Right atrium auricular region (tissue), 2 donors: Measurements from ENCODE around the gene CNTN4. TPM values are rescaled to one million over a fixed set of nuclear protein-coding genes. Genes with fewer than 3 reads are reported as not detected.

ENCODE experiments used
- DNase-seq: peaks from one replicate; pipeline ENCODE4 v3.0.0-alpha.2; 2019; ENCODE audit warnings: low spot score
- H3K27ac ChIP-seq, 2 donors: fragments of 200-600 bp; sonication (generic); 1 replicate in 1 of 2; 2 replicates in 1 of 2; pipeline ENCODE4 v1.5.1; 2016 to 2019
- H3K27me3 ChIP-seq, 2 donors: fragments of 200-600 bp; sonication (generic); one replicate each; pipeline versions ENCODE4 v1.5.1 to v1.6.0; 2017 to 2019
- H3K36me3 ChIP-seq: fragments of 200-600 bp; sonication (generic); one replicate; pipeline ENCODE4 v1.5.1; 2016
- H3K4me1 ChIP-seq, 2 donors: fragments of 200-600 bp; sonication (generic); one replicate each; pipeline versions ENCODE4 v1.5.1 to v1.6.0; 2017 to 2019
- H3K4me3 ChIP-seq, 2 donors: fragments of 200-600 bp; sonication (generic); 1 replicate in 1 of 2; 2 replicates in 1 of 2; pipeline ENCODE4 v1.5.1; 2017 to 2019; ENCODE audit warnings: mild to moderate bottlenecking in 1 of 2, moderate library complexity in 1 of 2
- H3K9me3 ChIP-seq, 2 donors: fragments of 200-600 bp; sonication (generic); one replicate each; pipeline ENCODE4 v1.5.1; 2019
- CTCF ChIP-seq, 2 donors: fragments of 200-600 bp; sonication (generic); IDR thresholded peaks; one replicate each; pipeline ENCODE4 v1.5.1; 2019; ENCODE audit warnings: antibody characterized with exemption in 2 of 2
- total RNA-seq, 2 donors: library from RNA; depleted of rRNA; stranded (reverse); fragments of >200 nt; gene quantifications; one replicate each; pipeline ENCODE4 v1.1.0, GENCODE V29; 2016

Gene CNTN4
- total RNA-seq, 2 donors from 2014 or later, result 5.3 to 5.7 TPM

DNA sequence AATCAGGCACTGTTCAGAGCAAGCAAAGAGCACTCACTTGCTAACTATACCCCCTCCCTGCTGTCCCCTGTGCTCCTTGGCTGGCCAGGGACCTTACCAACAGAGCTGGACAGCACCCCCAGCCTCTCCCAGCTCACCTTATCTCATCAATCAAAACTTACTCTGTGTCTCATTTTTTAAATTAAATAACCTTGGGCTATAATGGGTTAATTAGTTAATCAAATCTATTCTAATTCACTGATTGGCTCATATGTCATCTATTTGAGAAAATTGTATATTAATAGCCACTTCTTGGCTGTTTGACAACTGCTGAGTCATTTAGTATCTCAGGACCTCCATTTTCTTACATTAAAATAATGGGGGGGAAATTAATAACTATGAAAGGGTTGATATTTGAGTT lies 988.6 kb downstream of the CNTN4 start:
- Histone ChIP-seq H3K36me3 (no peaks in the 10 kb centered on the region), H3K4me3 (no peak overlapping the region), H3K9me3 (no peaks in the 10 kb centered on the region), H3K4me1 (no peaks in the 10 kb centered on the region), H3K27me3 (no peaks in the 10 kb centered on the region), H3K27ac (no peak overlapping the region)
- no peak for DNase-seq
- no peak for TF ChIP-seq CTCF (IDR thresholded peaks at IDR 0.05)

DNA sequence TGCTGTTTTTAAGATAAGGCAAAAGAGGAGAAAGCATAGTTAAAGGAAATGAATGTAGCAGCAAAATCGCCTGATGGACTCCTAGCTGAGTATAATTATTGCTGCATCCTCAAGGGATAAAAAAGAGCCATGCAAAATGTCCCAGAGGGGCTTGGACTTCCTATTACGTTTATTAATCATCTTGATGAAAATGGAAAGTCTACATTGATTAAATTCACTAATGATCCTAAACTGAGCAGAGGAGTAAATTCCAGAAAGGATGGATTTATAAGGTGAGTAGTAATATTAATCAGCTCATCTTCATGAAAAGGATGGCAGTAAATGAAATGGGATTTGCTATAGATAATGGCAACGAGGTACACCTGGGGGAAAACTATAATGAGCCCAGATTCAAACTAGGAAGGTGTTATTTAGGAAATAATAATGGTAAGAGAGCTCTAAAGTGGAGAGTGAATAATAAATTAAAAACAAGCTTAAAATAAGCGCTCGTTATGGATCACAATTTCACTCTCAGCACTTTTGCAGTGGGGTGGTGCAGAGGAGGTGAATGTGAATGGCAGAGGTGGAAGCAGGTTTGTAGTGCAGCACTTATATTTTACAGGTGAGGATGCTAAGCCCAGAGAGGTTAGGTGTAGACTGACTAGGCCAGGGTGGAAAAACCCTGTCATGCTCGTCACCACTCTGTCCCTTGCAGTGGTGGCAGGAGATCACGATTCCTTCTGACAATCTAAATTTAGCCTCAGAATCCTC lies 989.2 kb downstream of the CNTN4 start:
- TF ChIP-seq CTCF (IDR thresholded peaks at IDR 0.05), result no peak
- DNase-seq, result no peak
- no peaks in the 10 kb centered on the region for H3K36me3 ChIP-seq
- no peaks in the 10 kb centered on the region for H3K9me3 ChIP-seq
- no peak overlapping the region for H3K4me3 ChIP-seq
- H3K27ac ChIP-seq, result no peak overlapping the region
- H3K4me1 ChIP-seq, result no peaks in the 10 kb centered on the region
- H3K27me3 ChIP-seq, result no peaks in the 10 kb centered on the region

GRCh38 chr3:3089017-3089416 lies 990.4 kb downstream of the CNTN4 start:
- H3K27me3 ChIP-seq, result no peaks in the 10 kb centered on the region
- H3K27ac ChIP-seq, result no peak overlapping the region
- TF ChIP-seq CTCF (IDR thresholded peaks at IDR 0.05), result no peak
- no peaks in the 10 kb centered on the region for H3K9me3 ChIP-seq
- no peaks in the 10 kb centered on the region for H3K4me1 ChIP-seq
- no peak for DNase-seq
- no peak overlapping the region for H3K4me3 ChIP-seq
- no peaks in the 10 kb centered on the region for H3K36me3 ChIP-seq

DNA sequence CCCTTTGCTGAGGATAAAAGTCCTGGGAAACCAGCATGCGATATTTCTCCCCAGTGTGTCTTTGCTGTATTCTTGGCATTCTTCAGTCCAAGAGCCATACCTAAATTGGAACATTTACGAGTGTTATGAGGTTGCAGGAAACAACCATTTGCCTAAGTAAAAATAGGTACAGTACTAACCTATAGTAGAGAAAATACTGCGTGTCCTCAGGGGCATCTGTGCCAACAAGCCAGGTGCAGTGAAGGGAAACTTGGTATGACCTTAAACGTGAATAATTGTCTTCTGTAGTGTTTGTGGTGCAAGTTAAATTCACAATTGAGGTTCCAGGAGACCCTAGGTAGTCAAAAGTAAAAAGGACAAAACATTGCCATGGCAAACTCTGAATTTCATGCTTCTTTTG lies 999.3 kb downstream of the CNTN4 start:
- Histone ChIP-seq H3K4me3 (no peak overlapping the region), H3K27ac (no peak overlapping the region), H3K27me3 (no peaks in the 10 kb centered on the region), H3K9me3 (no peaks in the 10 kb centered on the region), H3K4me1 (no peaks in the 10 kb centered on the region), H3K36me3 (no peaks in the 10 kb centered on the region)
- DNase-seq, result no peak
- no peak for TF ChIP-seq CTCF (IDR thresholded peaks at IDR 0.05)

GRCh38 chr3:3101660-3102458 lies 1003.2 kb downstream of the CNTN4 start:
- no peak overlapping the region for H3K4me3 ChIP-seq
- H3K36me3 ChIP-seq, result no peaks in the 10 kb centered on the region
- no peaks in the 10 kb centered on the region for H3K9me3 ChIP-seq
- no peaks in the 10 kb centered on the region for H3K27me3 ChIP-seq
- H3K27ac ChIP-seq, result no peak overlapping the region
- no peak for TF ChIP-seq CTCF (IDR thresholded peaks at IDR 0.05)
- no peak for DNase-seq
- H3K4me1 ChIP-seq, result no peaks in the 10 kb centered on the region
